Fibroblast of the conjunctiva (primary cell): Measurements from ENCODE around the gene FOXRED1.
"Not testable (repeated sequence)": the region's sequence is repeated elsewhere in the genome, so short reads cannot be mapped to it uniquely, and the experiment has no call there.

Experiments
- DNase-seq: peaks from one replicate; pipeline ENCODE4 v3.0.0-alpha.2; 2010; ENCODE audit warnings: low read depth

FOXRED1 gene

DNA sequence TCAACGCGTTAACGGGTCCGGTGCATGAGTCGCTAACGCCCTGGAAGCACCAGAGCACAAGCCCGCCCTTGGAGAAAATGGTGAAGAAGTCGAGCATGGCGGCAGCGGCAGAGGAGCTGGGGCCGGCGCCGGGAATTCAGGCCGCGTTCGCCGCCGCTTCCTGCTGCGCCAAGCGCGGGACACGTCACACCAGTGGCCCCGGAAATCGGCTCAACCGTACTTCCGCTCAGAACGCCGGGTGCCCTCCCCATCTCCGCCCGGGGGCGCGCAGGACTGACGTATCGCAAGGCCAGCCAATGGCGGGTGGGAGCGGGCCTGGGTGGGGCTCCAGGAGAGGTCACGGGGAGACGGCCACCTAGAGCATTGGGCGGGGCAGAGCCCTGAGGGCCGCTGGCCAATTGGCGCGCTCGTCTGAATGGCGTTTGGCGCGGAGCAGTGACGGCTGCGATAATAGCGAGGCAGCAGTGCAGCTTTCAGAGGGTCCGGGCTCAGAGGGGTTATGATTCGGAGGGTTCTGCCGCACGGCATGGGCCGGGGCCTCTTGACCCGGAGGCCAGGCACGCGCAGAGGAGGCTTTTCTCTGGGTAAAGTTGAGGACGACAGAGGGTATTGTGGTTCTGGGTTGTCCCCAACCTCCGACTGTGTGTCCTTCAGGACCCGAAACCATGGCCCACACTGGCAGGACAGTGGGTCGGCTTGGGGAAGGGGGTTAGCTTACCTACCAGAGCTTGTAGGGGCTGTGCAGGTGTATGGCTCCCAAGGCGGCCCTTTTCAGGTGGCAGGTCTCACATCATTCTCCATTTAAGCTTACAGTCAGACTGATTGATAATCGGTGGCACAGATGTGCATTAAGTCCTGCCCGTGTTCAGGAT lies at the start of gene FOXRED1, which contains the start of gene SRPRA:
FOXRED1 (plus strand) TSS at position 447 of the 872 bp plus-strand sequence; CDS start at position 500, 53 bp downstream.
SRPRA (minus strand) TSS at position 188 of the 872 bp plus-strand sequence; CDS start at position 97, 91 bp downstream.
- DNase-seq: peak; percentile 98

DNA sequence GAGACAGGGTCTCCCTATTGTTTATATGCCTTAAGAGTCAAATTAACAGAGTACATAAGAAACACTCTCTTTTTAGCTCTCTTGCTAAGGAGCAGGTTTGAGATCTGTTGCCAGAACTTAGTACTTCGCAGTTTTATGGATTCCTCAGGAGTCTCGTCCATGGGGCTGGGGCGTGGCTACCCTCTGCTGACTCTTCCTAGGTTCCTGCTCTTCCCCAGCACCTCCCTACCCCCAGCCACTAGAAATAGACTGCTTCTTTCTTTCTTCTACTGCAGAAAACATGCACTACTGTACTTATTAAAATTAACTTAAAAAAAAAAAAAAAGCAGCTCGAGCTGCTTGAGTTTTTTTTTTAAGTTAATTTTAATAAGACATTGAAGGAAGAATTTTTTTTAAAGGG lies 49.4 kb upstream of the FOXRED1 start:
- no peak for DNase-seq

DNA sequence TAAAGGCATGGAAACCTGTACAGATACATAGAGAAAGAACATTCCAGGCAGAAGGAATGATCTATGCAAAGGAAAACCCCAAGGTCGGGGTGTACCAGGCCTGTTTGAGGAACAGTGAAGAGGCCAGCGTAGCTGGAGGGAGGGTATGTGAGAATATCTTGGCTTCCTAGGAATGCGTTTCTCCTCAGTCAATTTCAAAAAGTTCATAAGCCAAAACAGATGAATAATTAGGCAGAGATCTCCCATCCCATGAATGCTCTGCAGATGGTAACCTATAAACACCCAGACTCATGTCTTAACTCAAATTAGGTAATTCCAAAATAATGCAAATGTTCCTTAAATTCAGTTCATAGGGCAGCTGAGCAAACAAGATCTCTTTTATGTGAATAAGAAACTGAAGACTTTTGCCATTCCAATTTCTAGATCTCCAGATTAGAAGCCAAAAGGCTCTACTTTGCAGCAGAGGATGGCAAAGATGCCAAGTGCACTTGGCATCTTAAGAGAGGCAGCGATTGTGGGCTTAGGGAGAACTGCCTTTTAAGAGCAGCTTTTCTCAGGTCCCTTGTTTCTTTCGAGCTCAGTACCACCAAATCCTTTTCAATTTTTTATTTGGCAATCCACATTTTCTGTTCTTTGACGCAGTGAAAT lies 44.2 kb upstream of the FOXRED1 start:
- DNase-seq: no peak

DNA sequence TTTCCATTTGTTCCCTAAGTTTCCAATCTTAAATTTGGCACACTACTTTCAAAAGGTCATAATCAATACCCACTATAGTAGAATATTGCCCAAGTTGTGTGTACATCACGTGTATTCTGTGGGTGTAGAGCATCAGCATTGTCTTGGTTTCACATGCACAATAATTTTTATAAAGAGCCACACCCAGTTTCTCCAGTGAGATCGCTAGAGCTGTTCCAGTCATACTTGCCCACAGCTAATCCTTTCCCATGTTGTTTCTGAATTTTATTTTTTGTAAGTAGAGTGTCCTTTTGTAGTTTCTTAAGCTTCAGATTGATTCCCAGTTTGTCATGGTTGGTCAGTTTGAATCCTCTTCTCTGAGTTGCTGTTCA lies 43.7 kb upstream of the FOXRED1 start:
- DNase-seq: no peak

DNA sequence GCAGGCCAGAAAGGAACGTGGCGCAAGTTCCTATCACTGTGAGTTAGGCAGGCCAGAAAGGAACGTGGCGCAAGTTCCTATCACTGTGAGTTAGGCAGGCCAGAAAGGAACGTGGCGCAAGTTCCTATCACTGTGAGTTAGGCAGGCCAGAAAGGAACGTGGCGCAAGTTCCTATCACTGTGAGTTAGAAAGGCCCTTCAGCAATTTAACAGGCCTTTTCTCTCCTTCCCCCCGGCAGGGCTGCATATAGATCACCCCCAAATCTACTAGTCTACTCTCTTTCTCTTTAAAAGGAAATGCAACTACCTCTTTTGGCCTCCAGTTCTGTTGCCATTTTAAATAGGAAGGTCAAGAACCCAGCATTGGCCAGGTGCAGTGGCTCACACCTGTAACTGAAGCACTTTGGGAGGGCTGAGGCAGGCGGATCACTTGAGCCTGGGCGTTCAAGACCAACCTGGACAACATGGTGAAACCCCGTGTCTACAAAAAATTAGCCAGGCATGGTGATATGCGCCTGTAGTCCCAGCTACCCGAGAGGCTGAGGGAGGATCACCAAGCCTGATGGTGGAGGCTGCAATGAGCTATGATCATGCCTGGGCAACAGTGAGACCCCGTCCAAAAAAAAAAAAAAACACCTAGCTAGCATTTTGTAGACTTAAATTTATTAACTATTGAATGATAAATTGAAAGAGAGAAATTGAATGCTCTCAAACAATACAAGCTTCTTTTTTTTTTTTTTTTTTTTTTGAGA lies 42.4 kb upstream of the FOXRED1 start:
- no peak for DNase-seq

DNA sequence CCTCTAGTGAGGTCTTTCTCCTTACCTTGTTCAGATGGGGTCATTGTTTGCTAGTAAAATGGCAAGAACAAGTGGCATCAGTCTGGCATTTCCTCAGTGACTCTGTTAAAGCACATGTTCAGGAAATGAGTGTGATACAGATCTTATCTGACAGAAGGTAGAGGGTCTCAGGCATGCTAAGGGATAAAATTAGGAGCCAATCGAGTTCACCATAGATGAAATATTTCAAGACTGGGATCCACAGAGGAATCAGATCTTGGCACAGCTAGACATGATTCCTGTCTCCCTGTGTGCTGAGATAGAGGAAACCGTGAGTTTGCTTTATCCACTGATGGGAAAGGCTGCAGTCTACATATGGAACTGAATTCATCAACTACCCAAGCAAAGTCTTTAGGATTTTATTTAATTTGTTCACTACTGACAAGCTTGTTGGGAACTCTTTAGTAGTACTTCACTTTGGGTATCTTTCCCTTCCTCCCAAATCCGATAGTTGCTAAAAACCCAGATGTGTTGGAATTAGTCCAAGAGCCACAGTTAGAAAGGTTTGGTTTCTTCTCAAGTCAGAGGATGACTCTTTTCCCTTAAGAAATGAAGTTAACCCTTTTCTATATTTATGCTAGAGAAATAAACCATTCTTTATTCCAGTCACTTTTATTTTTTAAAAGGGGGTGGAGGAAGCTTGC lies 39.0 kb upstream of the FOXRED1 start:
- DNase-seq: peak; percentile 22

DNA sequence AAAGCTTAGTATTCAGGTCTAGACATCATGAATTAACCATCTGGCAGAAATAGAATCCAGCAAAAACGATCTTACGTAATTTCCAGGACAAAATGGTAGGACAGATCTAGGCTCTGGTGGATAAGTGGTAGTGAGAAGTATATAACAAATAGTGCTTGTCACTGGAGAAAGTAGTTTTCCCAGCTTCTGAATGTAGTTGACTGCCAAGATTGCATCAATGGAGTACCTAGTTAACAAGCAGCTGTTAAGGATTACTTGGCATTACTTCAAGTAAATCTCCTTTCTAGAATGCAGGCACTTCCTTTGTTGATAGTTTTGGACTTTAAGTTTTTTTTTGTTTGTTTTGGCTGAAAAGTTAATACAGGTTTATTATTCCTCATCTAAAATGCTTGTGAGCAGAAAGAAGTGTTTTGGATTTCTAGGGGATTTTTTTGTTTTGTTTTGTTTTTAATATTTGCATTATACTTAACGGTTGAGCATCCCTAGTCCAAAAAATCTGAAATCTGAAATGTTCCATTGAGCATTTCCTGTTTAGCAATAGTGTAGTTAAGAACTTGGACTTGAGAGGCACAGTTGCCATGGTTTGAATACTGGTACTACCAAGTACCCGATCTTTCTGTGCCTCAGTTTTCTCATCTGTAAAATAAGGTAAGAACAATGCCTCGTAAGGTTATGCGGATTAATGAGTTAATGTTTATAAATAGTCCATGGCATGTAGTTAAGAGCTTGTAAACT lies 37.1 kb upstream of the FOXRED1 start:
- DNase-seq: peak; percentile 16

DNA sequence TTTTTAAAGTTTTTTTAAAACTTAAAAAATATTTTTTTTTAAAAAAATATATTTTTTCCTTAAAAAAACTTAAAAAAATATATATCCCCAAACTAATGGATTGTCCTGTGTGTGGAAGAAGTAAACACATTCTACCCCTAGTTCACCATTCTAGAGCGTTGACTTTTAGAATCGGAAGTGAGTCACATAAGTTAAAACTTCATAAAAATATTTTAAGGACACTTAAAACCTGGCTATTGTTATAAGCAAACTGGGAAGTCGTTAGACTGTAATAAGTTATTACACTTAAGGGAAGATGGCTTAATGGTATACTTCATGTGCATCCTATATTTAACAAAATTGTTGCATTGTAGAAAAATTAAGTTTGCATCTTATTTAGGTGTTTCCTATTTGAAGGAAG lies 36.3 kb upstream of the FOXRED1 start:
- no peak for DNase-seq

DNA sequence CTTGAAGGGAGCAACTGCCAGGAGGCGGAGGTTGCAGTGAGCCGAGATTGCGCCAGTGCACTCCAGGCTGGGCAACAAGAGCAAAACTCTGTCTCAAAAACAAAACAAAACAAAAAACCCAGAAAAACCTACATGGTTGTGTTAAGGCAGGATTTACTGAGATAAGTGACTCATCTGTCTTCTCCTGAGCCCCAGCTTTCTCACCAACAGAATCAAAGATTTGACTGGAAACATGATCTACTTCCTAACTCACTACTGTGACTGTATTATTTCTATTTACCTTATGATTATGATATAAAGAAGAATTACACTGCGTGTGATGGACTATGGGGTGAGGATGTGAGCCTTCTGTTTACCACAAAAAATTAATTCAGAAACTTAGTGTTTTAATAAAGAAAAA lies 35.6 kb upstream of the FOXRED1 start:
- no peak for DNase-seq

DNA sequence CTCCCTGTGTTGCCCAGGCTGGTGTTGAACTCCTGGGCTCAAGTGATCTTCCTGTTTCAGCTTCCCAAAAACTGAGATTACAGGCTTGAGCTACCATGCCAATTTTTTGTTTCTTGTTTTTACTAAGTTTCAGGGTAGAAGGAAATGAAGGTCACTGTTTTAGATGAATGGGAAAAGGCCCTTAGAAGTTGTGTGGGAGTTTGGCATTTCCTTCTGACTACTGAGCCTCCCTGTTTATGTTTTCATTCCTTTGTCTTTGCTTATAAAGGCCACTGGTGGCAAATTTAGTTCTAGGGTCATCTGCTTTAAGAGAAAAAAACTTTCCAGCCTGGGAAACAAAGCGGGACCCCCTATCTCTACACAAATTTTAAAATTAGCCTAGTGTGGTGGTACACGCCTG lies 22.3 kb upstream of the FOXRED1 start:
- no peak for DNase-seq

DNA sequence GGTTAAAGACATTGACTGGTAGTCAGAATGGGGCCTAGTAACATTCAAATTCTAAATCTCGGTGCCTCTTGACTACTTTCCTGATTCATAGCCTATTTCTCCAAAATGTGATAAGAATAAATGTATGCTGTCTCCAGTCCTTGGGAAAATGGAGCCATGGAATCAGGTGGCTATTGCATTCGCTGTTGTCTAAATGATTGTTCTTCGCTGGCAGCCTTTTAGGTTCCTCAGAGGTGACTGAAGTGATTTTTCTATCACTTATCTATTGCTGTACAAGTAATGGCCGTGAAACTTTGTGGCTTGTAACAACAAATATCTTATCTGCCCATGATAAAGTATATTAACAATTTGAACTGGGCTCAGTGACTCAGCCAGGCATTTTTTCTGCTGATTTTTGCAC lies 15.7 kb upstream of the FOXRED1 start:
- DNase-seq: no peak

DNA sequence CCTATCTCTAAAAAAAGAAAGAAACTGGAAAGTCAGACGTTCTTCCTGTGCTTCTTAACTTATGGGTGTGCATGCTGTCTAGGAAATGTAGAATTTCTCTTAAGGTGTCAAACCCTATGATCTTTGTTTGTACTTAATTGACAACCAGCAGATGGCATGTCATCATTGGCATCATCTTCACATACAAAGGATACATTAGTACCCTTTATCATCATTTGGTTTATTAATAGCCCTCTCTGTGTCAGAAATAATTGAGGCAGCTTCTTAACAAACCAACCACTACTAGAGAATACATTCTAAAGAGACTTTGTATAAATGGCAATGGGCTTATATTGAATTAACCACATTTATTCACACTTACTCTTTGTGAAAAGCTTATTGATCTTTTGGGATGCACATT lies 14.1 kb upstream of the FOXRED1 start:
- no peak for DNase-seq

DNA sequence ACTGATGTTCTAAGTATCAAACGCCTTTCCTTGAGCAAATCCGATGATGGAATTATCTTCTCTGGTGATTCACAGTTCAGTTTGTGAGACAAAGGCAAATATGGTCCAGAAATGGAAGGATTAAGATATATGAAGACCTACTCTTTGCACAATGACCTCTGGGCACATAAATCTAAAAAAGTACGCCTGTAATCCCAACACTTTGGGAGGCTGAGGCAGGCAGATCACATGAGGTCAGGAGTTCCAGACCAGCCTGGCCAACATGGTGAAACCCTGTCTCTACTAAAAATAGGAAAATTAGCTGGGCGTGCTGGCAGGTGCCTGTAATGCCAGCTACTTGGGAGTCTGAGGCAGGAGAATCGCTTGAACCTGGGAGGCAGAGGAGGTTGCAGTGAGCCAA lies 13.4 kb upstream of the FOXRED1 start:
- not testable (repeated sequence) for DNase-seq

DNA sequence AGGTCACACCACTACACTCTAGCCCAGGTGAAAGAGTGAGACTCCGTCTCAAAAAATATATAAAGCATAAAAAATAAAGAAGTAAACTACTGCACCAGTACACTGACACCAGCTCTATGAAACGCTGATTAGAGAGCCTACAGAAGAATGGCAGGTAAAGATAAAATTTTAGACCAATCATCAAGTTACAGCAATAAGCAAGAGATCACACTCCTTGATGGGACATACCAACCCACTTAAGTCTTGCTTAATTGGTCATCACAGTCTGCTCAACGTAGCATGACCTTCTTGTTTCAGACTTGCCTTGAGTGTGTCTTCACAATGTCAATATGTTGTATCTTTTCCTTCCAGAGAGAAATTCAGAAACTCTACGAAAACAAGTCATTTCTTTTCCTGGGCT lies 12.7 kb upstream of the FOXRED1 start:
- DNase-seq: no peak

DNA sequence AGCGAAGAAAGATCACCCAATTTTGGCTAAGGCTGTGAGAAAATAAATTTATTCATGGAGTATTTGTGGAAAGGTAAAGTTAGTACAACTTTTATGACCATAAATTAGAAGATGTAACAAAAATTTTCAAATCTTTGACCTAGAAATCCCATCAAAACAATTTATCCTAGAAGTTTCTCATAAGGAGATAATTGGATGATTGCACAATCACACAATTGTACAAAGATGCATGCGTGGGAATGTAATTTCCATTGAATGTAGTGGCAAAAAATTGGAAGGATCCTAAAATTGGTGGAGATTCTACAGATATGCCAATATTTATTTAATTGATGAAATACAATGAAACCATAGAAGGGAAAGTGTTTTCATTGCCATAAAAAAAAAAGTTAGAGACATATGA lies 11.8 kb upstream of the FOXRED1 start:
- DNase-seq: no peak

DNA sequence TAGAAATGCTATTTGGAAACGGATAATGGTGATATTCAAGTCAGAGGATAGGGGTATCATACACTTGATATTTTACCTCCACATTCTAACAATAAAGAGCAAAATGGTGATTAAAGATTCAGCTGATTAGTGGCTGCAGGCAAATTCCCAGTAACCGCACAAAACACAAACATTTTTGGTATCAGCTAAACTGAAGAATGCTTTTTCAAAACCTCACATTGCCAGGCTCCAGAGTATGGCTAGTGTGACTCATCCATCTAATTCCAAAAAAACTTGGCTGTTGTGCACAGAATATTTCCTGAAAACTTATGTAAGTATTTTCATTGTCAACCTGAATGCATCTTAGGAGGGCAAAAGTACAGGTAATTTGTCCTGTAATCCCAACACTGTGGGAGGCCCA lies 11.2 kb upstream of the FOXRED1 start:
- DNase-seq: no peak

DNA sequence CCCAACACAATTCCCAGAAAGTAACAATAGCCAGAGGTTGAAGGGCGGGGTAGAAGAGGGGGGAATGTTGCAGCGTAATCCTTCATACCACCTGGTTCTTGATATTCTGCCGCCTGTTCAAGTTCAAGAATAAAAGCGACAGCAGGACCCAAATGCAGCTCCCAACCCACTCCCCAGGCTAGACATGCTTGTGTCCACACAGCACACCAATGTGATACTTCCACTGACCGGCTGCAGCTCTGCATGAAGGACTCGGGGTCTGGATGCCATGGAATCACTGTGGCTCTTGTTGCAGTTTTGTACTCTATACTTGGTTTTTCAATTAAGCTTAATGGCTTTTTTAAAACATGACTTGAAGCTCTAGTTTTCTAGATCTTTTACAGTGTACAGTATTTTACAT lies 6.7 kb upstream of the FOXRED1 start:
- DNase-seq: no peak

DNA sequence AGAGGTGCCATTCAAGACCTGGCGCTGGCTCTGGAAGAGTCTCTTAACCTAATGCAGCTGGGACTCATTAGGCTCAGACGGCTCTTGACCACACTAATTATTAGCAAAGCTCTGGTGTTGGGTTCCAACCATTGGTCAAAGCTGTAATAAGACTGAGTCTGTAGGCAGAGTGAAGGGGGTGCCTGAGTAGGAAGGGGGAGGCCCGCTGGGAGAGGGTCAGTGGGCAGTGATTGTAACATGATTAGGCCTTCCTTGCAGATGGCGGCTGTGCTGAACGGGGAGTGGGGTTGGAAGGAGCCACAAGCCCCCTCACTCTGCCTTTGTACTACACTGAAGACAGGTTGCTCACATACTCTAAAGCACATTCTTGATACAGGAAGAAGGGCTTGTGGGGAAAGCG lies 5.5 kb upstream of the FOXRED1 start:
- no peak for DNase-seq

DNA sequence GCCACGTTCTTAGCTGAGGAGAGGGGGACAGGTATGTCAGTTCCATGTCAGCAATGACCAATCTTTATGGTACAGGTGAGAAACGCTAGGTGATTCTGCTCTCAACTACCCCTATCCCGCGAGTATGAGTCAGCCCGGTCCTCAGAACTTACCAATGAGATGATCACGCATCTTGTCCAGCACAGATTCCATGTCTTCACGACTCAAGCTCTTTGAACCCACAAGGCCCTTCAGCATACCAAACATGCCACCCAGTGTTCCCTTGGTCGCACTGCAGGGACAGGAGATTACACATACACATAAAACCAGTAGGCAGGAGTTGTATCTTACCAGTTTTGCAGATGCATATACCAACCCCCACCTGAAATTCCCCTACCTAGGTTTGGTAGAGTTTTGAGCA lies 3.1 kb upstream of the FOXRED1 start:
- DNase-seq: no peak

DNA sequence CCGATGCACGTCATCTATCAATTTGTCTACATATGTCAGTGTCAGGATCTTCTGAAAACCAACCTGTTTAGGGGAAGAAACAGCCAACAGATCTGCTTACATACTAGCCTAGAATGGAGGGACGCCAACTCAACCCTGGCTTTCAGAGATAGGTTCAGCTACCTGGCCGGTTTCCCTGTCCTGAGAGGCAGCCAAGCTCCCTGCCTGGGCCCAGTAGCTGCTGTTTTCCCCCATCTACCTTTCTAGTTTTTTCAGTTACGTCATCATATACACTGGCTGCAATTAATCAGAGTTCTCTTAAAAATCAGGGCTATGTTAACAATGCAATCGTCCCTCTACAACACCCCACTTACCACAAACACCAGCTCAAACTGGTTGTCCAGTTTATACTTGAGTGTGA lies 1.3 kb upstream of the FOXRED1 start:
- DNase-seq: no peak

DNA sequence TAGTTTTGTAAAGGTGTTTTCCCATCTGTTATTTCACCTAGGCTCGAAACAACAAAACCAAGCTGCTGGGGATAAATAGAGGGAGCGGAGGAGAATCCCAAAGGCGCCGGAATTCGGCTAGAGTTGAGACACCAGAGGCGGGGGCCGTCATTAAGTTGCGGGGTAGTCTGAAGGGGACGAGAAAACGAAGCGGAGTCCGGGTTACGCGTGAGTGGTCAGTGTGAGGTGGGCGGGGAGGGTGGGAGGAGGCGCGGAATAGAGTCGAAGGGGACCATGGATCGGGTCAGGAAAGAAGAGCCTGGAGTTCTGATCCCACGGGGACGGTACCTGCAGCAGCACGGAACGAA lies 620 bp upstream of the FOXRED1 start:
- DNase-seq: no peak

DNA sequence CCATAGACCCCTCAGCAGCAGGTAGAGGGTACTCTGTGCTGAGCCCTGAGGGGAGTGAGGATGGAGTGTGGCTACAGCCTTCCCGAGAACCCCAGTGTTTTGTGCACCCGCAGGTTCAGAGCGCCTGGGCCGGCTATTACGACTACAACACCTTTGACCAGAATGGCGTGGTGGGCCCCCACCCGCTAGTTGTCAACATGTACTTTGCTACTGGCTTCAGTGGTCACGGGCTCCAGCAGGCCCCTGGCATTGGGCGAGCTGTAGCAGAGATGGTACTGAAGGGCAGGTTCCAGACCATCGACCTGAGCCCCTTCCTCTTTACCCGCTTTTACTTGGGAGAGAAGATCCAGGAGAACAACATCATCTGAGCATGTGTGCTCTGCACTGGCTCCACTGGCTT lies 8.4 kb downstream of the FOXRED1 start:
- no peak for DNase-seq
